CD4-positive, alpha-beta T cell treated with Interleukin-15 for 4 hours (primary cell): ENCODE data around the gene MCFD2.
"Not testable (repeated sequence)": the region's sequence is repeated elsewhere in the genome, so short reads cannot be mapped to it uniquely, and the experiment has no call there.

ENCODE experiments used
- DNase-seq: peaks from one replicate; pipeline ENCODE4 v3.0.0-alpha.2; 2020; ENCODE audit warnings: low spot score

The MCFD2 gene

DNA sequence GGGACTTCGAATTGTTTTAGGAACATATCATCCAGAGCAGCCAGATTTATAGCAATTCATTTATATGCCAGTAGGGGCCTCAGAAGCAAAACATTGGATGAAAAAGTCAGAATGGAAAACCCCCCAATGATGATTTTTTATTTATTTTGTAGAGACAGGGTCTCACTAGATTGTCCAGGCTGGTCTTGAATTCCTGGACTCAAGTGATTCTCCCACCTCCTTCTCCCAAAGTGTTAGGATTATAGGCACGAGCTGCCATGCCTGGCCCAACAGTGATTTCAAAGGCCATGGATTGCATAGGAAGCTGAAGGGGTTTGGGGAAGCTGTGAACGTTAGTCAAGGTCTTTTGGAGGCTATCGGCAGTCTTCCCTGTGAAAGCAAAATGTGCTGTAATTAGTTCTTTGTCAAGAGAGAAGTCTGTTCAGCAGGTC lies 21.9 kb upstream of the MCFD2 start:
- no peak for DNase-seq

DNA sequence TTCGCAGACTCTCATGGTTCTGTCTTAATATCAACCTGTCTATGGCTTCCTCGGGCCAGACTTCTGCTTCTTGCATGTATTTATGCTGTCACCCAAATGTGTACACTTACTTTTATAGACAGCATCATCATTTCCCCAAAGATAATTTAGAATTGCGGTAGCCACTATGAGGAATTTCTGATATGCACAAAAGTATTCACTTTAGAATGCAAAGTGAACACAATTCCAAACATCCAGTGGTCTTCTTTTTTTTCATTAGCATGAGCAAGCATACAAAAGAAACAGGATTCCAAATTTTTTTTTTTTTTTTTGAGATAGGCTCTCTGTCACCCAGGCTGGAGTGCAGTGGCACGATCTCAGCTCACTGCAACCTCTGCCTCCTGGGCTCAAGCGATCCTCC lies 21.0 kb upstream of the MCFD2 start:
- DNase-seq, result no peak

DNA sequence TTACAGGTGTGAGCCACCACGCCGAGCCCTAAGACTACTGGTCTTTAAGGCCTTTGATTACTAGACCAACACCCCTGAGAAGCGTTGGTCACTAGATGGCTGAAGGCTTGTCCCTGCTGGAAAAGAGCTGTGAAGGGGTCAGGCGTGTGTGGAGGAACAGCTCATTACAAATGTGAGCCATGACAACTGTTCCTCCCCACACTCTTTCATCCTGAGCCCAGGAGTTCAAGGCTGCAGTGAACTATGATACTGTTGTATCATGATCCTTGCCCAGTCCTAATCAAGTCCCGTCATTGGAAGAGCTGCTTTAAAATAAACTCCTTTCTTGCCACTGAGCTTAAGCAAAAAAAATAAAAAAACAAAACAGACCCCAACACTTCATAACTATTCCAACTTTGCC lies 19.5 kb upstream of the MCFD2 start:
- no peak for DNase-seq

DNA sequence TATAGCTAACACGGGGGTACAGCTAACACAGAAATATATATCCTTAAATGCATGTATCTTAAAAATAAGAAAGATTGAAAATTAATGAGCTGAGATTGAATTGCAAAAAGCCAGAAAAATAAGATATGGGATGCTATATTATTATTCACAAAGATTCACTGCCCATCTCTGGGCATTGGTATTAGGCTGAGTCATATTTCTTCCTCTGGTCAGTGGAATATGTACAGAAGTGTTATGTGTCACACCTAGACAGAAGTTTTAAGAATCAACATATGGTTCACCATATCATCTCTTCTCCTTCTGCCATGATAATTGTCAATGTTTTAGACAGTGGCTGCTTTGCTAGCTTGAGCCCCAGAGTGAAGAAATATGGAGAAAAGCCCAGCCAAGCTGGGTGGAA lies 14.0 kb upstream of the MCFD2 start:
- no peak for DNase-seq

- DNase-seq, result no peak
These were observed 11.3 kb upstream of the MCFD2 start for GRCh38 chr2:46926863-46927262.

- no peak for DNase-seq
These were observed 10.1 kb upstream of the MCFD2 start for GRCh38 chr2:46925474-46926351.

DNA sequence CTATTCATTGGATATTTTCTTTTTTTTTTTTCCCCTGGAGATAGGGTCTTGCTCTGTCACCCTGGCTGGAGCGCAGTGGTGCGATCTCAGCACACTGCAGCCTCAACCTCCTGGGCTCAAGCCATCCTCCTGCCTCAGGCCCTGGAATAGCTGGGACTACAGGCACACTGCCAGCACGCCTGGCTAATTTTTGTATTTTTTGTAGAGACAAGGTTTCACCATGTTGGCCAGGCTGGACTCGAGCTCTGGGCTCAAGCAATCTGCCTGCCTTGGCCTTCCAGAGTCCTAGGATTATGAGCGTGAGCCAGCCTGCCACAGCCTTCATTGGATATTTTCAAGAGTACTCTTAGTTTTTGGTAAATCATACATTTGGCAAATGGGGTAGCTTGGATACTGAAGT lies 9.0 kb upstream of the MCFD2 start:
- no peak for DNase-seq

DNA sequence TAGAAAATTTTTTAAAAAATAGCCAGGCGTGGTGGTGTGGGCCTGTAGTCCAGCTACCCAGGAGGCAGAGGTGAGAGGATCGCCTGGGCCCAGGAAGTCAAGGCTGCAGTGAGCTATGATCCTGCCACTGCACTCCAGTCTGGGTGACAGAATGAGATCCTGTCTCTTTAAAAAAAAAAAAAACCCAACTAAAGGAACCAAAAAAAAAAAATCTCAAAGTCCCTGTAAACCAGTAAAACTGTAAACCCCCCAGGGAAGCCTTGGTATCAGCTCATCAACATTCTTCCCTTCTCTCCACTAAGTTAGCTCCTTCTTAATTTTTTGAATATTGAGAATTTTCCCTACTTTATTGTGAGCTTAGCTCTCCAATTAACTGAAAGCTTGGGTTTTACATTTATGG lies 8.4 kb upstream of the MCFD2 start:
- DNase-seq, result no peak

DNA sequence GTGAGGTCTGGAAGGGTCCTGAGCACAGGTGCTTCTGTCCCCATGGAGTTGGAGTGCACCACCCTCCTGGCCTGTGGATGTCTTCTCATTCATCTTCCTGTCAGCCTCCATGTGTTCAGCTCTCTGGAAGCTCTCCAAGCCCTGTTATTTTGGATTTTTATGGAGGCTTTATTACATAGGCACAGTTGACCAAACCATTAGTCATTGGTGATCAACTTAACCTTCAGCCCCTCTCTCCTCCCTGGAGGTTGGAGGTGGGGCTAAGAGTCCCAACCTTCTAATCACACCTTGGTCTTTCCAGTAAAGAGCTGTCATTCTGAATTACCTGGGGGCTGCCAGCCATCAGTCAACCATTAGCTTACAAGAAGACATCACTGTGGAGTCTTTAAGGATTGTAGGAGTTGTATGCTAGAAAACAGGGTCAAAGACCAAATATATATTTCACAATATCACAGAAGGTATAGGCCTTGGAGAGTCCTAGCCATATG lies 7.5 kb upstream of the MCFD2 start:
- DNase-seq, result no peak

GRCh38 chr2:46922606-46923005 lies 7.0 kb upstream of the MCFD2 start:
- DNase-seq, result no peak

- no peak for DNase-seq
These were observed 6.3 kb upstream of the MCFD2 start for GRCh38 chr2:46921676-46922448.

GRCh38 chr2:46917628-46918027 lies 2.0 kb upstream of the MCFD2 start:
- DNase-seq, result no peak

DNA sequence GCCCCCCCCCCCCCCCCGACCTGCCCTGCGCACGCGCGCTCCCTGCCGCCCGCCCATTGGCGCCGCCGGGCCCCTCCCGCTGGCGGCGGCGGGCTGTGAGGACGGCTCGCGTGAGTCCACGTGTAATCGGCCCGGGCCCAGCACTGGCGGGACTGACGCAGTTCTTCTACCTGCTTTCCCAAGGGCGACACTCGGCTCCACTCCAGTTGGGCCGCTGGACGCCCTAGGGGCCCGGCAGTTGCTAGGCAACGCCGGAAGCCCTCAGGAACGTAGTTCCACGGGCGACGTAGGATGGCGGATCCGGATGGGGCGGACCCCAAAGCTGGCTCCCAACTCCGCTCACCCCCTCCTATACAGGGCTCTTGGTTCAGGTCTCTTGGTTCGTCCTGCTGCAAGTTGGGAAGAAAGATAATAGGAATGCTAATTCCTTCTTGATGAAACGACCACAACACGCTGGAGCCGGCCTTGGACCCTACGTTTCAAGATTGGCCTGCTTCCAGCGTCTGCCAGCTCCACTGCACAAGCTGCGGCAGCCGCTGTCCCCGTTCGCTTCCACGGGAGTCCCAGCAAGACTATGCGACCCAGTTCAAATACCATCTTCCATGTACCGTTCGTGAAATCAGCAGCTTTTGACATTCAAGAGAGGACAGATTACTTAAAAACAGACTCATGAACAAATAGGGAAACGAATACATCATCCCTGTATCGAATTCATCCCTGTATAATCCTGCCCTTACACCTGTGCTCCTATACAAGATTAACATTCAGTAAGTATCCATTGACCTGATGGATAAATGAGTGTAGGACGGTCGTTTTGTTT lies 415 bp upstream of the MCFD2 start:
- peak; percentile 75 for DNase-seq

GRCh38 chr2:46914578-46915230 lies 902 bp downstream of the MCFD2 start:
- no peak for DNase-seq

- DNase-seq, result no peak
These were observed 1.9 kb downstream of the MCFD2 start for GRCh38 chr2:46913471-46914381.

DNA sequence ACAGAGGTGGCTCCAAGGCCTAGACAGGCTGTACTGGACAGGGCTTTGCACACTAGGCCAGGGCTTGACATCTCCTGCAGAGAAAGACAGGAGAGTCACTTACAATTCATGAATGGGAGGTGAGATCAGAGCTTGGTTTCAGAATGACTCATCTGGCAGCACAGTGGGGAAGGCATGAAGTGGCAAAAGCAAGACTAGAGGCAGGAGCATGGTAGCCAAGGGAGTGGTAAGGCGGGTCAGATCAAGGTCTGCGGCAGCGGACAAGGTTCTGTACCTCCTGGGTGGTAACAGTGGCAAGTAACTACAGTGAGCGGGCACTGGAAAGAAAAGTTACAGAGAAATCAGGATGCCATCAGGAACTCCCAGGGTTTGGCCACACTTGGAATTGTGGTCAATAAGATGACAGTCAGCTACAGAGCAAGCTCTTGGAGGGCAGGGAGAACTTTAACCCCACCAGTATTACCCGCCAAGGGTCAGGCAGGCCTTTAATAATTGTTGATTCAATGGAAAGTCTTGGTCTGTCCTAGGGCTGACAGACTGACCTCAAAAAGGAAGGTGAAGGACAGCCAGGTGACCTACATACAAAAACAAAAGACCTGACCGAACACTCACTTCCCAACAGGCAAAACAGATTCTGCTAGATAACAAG lies 5.7 kb downstream of the MCFD2 start:
- no peak for DNase-seq

- DNase-seq, result no peak
These were observed 6.5 kb downstream of the MCFD2 start for GRCh38 chr2:46909150-46909549.

DNA sequence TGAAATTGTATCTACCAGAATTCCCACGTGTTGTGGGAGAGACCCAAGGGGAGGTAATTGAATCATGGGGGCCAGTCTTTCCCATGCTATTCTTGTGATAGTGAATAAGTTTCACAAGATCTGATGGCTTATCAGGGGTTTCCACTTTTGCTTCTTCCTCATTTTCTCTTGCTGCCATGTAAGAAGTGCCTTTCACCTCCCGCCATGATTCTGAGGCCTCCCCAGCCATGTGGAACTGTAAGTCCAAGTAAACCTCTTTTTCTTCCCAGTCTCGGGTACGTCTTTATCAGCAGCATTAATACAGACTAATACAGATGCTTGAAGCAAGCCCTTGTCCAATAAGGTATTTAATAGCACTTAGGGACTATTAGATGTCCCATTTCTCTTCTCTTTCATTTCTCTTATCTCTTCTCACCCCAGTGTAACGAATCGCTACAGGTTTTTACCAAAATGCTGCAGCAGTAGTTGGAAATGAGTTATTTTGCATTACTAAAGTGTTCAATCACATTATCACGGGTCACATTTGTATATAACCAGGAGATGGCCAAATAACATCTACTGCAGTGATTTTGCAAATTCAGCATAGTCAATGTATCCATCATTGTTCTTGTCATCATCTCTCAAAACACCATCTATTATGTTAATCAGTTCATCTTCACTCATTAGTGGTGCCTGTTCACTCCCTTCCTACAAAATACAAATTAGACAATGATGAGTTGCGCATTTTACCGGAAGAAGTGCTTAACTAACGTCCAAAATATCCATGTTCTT lies 10.5 kb downstream of the MCFD2 start:
- not testable (repeated sequence) for DNase-seq

- not testable (repeated sequence) for DNase-seq
These were observed 12.6 kb downstream of the MCFD2 start for GRCh38 chr2:46902980-46903379.
